ENCODE results near the gene PHEX.
A peak's percentile ranks its signal among the peaks of the same experiment; 100 is the strongest.

Gene PHEX

GRCh38 chrX:22155126-22155525 is 123.0 kb downstream of the PHEX start:
- DNase-seq (ENCODE audit: low spot score) = no peak

- DNase-seq (ENCODE audit: low spot score) = no peak
Measured at GRCh38 chrX:22159071-22159470, 126.9 kb downstream of the PHEX start.

GRCh38 chrX:22163326-22163725 is 131.2 kb downstream of the PHEX start:
- no peak for DNase-seq (ENCODE audit: low spot score)

- no peak for DNase-seq (ENCODE audit: low spot score)
Measured at GRCh38 chrX:22164770-22165388, 132.8 kb downstream of the PHEX start.

GRCh38 chrX:22165732-22166457 is 133.8 kb downstream of the PHEX start:
- DNase-seq (ENCODE audit: low spot score) = no peak

- DNase-seq (ENCODE audit: low spot score) = peak; percentile 1
Measured at GRCh38 chrX:22171287-22172060, 139.3 kb downstream of the PHEX start.

GRCh38 chrX:22173966-22174365 is 141.8 kb downstream of the PHEX start:
- DNase-seq (ENCODE audit: low spot score) = no peak

- no peak for DNase-seq (ENCODE audit: low spot score)
Measured at GRCh38 chrX:22177950-22178515, 145.9 kb downstream of the PHEX start.

- DNase-seq (ENCODE audit: low spot score) = no peak
Measured at GRCh38 chrX:22184096-22184495, 152.0 kb downstream of the PHEX start.

GRCh38 chrX:22186165-22186564 is 154.0 kb downstream of the PHEX start:
- DNase-seq (ENCODE audit: low spot score) = no peak

GRCh38 chrX:22192419-22193060 is 160.4 kb downstream of the PHEX start:
- DNase-seq (ENCODE audit: low spot score) = peak; percentile 59

- no peak for DNase-seq (ENCODE audit: low spot score)
Measured at GRCh38 chrX:22193851-22194659, 161.9 kb downstream of the PHEX start.

GRCh38 chrX:22194660-22194945 is 162.5 kb downstream of the PHEX start:
- DNase-seq (ENCODE audit: low spot score) = no peak

GRCh38 chrX:22196149-22196548 is 164.0 kb downstream of the PHEX start:
- no peak for DNase-seq (ENCODE audit: low spot score)

- no peak for DNase-seq (ENCODE audit: low spot score)
Measured at GRCh38 chrX:22202251-22202650, 170.1 kb downstream of the PHEX start.

- DNase-seq (ENCODE audit: low spot score) = no peak
Measured at GRCh38 chrX:22203186-22203585, 171.1 kb downstream of the PHEX start.

- no peak for DNase-seq (ENCODE audit: low spot score)
Measured at GRCh38 chrX:22206781-22207180, 174.7 kb downstream of the PHEX start.

- no peak for DNase-seq (ENCODE audit: low spot score)
Measured at GRCh38 chrX:22220941-22221340, 188.8 kb downstream of the PHEX start.

GRCh38 chrX:22234380-22234779 is 202.3 kb downstream of the PHEX start:
- no peak for DNase-seq (ENCODE audit: low spot score)

- no peak for DNase-seq (ENCODE audit: low spot score)
Measured at GRCh38 chrX:22237479-22237878, 205.4 kb downstream of the PHEX start.

- no peak for DNase-seq (ENCODE audit: low spot score)
Measured at GRCh38 chrX:22246620-22247019, 214.5 kb downstream of the PHEX start.

GRCh38 chrX:22247169-22247568 is 215.0 kb downstream of the PHEX start:
- no peak for DNase-seq (ENCODE audit: low spot score)
